Lung microvascular endothelial cell (primary cell): ENCODE results near the gene LRPAP1. TPM values are rescaled to one million over a fixed set of nuclear protein-coding genes. Genes with fewer than 3 reads are reported as not detected.
A peak's percentile ranks its signal among the peaks of the same experiment; 100 is the strongest.

ENCODE experiments used
- DNase-seq, 2 donors: peaks; one replicate each; pipeline versions ENCODE4 v3.0.0 to v3.0.0-alpha.2; 2010; ENCODE audit warnings: low read depth in 2 of 2
- total RNA-seq: library from RNA; depleted of rRNA; stranded (reverse); fragments of >200 nt; gene quantifications from 2 replicates; pipeline ENCODE4 v1.2.1, GENCODE V29; 2014

The LRPAP1 gene
- total RNA-seq, 1 donor from 2014 or later: 31.9 TPM

DNA sequence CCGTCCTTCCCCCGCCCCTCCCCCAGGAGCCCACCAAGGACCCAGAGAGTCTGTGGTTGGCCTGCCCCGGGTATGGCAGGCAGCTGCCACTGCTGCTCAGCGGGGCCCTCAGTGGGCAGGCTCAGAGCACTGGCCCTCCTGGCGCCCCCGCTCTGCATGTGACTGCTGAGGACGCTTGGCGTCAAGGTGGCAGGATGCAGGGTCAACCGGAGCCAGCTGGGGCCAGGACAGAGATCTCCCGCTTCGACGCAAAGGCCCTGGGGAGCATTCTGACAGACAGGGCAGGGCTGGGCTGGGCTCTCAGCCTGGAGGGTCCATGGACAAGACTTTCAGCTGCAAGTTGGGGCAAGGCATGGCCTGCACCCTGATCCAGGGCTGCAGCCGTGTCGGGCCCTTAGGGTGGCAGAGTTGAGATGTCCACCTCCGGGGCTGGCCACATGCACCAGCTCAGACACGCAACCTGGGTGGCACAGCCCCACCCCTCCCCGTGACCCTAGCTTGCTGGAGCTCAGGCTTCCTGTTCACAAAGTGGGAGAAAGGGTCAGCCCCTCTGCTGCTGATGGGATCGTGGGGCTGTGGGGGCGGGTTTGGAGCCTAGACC is 30.3 kb downstream of the LRPAP1 start:
- DNase-seq: no peak

DNA sequence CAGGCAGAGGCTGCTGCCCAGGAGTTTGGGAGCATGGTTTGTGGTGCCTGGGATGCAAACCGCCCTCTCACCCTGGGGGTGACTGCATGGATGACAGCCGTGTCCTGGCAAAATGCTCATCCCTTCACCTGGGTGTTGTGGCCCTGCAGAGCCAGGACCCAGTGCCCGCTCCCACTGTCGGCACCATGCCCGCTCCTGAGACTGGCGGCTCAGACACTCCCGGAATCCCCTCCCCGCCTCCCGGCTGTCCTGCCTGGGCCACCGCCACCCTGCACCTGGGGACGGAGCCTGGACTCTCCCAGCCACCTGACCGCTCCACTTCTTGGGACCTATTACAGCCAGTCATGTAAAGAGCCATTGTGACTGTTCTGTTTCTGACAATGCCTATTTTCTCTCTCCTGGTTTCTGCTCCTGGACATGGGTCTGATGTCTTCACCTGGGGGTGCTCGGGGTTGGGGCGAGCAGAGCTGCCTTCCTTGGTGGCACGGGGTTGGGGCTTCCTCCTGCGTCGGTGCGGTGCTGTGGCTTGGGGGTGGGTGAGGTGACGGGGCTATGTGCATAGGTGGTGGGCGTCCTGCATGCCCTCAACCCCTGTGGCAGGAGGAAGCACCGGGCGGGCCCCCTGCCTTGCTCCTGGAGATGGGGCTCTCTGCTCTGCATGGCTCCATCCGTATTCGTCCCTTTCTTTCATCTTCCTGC is 30.9 kb downstream of the LRPAP1 start:
- DNase-seq: no peak

DNA sequence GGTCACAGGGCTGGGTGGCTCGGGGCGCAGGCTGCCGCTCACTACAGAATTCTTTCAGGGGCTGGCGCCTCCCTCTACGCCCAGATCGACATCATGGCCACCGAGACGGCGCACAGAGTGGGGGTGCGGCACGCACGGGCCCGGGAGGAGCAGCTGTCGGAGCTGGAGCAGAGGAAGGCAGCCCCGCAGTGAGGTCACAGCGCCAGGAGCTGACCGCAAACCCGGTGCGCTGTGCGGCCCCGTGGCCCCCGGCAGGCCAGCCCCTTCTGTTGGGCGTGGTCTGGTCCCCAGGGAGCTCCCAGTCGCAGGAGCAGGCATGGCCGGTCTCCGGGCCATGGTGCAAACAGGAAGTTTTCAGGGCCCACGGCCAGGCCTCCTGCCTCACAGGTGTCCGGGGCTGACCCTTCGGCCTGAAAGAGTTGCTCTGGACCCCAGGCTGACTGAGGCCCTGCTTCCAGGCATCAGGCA is 31.6 kb downstream of the LRPAP1 start:
- DNase-seq: no peak

DNA sequence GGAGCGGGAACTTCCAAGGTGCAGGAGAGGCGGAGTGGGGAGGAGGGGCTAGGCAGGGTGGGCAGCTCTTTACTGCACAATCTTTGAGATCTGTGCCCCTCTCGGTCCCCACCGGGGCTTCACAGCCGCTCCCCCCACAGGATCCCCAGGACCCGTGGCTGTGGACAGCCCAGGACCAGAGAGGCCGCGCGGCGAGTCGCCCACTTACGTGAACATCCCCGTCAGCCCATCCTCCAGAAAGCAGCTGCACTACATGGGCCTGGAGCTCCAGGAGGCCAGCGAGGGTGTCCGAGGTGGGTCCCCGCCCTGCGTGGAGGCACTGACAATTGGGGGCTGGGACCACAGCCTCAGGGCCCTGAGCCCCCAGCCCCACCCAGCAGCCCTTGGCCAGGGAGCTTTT is 32.1 kb downstream of the LRPAP1 start:
- DNase-seq: no peak

DNA sequence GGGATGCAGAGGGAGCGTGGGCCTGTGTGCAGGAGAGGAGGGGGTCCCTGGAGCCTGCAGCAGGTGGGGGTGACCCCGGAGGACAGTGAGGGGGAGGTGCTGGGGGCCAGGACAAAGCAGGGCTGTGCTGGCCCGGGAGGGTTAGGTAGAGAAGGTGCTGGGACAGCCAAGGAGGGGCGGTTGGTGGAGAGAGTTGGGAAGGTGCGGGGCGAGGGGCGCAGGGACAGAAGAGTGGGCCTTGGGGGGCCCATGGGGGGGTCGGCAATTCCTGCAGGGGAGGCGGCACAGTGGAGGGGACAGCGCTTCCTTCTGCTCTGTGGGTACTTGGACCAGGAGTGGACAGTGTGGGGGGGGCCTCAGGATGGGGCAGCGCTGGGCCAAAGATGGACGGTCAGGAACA is 32.5 kb downstream of the LRPAP1 start:
- no peak for DNase-seq

DNA sequence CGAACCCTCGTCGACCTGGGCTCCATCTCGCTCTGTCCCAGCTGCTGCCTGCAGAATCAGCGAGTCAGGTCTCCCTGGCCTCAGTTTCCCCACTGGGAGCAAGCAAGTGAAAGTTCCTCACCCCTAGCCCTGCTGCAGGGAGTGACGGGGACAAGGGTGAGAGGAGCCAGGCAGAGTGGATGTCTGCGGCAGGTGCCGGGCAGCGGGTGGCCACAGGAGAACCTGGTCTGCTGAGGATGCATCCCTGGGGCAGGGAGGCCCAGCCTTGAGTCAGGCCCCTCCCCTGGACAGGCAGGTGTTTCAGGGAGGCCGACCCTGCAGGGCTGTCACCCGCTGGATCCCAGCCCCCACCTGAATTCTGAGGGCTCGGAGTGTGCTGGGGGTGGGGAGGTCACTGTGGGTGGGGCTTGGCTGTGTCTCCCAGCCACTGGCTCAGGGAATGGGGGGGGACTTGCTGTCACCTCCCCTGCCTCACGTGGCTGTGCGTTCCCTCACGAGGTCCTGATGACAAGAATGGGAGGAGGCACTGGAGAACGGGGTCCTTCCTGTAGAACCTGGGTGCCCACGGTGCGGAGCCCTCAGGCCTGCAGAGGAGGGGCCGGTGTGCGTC is 33.2 kb downstream of the LRPAP1 start:
- DNase-seq: no peak

DNA sequence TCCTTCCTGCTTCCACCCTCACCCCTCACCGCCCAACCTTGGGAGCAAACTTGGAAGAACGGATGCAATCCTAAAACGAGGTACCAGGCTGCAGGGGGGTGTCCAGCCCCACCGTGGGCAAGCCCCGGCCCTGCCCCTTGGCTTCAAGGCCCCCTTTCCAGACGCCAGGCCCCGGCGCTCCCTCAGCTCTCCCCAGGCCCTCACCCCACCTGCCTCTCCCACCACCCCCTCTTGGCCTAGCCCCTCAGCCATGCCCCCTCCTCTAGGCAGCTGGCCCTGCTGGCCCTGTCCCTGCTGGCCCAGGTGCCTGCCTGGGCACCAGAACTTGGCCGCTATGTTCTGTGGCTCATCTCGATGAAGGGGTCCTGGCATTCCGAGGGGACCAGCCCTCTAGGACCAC is 33.8 kb downstream of the LRPAP1 start:
- no peak for DNase-seq

DNA sequence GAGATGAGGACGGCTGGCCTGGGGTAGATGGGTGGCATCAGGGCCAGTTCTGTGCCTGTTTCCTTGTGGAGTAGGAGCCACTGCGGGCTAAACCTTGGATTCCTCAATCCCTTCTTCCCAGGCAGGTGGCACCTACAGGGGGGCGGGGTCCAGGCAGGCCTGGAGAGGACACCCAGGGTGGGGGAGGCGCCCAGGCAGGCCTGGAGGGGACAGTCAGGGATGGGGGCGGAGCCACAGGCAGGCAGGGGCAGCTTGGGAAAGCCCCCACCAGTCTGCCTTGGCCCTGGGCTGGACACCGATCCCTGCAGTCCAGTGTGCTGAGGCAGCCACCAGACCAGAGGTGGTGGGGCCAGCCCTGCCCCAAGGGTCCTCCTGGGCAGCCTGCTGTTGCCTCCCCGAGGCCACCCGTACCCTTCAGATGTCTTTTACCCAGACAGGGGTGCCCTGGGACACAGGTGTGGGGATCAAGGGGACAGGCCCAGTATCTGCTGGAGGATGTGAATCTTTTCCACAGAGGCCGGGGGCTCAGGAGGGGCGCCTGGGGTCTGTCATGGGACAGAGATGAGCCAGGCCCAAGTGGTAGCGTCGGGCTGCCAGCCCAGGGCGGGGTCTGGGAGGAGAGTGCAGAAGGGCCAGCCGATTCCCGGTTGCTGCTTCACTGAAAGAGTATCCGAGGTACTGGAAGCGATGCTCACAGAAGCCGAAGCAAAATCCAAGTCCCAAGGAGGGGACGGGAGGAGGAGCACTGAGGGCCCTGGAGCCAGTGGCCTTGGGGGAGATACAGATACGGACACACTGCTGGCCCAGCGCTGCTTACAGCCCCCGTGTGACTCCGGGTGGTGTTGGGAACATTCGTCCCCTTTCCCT is 34.5 kb downstream of the LRPAP1 start:
- no peak for DNase-seq

DNA sequence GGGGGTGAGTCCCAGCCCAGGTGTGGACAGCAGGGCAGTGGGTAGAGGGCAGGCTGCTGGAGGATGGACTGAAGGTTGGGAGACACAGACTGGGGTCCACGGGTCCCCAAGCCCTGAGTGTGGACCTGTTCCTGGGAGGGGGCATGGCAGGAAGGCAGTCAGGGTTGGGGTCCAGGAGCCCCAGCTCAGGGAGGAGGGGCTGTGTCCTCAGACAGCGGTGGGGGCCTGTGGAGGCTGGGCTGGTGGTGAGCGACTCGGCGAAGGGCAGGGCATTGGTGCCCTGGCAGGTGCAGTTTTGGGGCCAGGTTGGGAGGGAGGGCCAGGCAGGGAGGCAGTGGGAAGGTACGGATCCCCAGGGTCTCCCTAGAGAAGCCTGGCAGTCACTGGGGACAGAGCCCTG is 35.1 kb downstream of the LRPAP1 start:
- no peak for DNase-seq

DNA sequence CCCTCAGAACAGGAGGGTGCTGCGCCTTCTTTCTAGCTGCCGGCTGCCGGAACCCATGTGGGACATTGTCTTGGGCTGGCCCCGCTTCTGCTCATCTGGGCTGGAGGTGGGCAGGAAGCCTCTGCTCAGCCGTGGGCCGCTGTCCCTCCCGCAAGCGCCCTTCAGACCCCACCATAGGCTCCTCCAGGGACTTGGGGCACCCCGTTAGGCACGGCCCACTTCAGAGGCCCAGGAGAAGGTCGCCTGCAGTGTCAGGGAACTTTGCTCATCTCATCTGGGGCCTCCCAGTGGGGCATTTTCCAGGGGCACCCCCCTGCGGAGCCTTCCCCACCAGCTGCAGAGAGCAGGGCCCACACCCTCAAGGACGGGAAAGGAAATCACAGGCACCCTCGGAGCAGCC is 36.2 kb downstream of the LRPAP1 start:
- no peak for DNase-seq

DNA sequence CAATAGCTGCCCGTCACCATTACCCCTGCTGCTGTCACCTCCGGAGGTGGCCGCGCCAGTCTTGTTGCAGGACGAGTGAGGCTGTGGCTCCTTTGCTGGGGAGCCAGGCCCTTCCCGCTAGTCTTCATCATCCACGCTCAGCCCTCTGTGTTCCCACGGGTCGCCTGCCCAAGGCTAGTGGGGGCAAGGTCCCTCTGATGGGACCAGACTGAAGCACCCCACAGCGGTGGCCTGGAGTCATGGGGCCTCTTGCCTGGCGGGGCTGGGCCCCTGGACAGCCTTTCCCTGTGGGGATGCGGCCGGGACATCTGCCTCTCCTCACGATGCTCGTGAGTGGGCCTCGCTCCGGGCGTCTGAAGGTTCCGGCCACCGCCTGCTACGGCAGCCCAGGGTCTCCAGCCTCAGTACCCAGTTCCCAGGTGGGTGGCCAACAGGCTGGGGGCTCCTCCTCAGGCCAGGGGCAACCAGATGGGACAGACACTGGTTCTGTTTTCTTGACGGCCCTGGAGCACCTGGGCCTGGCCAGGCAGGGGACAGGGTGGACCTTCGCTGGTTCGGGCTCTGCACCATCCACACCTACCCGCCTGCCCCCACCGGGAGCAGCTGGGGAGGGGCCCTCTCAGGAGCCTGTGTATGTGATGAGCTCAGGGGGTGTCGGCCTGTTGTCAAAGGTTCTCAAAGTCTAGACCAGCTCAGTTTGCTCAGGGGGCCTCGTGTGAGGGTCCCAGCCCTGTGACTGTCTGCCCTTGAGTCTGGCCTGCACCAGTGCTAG is 36.8 kb downstream of the LRPAP1 start:
- no peak for DNase-seq

DNA sequence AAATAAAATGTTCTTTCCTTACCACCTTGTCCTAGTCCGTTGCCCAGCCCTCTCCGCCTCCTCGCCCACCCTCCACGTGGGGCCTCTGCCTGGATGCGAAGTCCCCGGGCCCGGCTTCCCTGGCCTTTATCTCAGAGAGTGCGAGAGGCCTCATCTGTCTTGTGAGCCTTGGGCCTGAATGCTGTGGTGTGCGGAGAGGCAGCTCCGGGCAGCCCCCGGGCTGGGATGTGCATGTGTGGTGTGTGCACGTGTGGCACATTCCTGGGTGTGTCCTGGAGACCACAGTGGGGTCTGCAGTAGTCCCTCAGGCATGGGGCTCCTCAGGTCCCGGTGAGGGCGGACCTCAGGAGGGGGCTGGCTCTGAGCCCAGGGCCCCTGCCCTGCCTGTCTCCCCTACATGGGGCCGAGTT is 37.8 kb downstream of the LRPAP1 start:
- no peak for DNase-seq

DNA sequence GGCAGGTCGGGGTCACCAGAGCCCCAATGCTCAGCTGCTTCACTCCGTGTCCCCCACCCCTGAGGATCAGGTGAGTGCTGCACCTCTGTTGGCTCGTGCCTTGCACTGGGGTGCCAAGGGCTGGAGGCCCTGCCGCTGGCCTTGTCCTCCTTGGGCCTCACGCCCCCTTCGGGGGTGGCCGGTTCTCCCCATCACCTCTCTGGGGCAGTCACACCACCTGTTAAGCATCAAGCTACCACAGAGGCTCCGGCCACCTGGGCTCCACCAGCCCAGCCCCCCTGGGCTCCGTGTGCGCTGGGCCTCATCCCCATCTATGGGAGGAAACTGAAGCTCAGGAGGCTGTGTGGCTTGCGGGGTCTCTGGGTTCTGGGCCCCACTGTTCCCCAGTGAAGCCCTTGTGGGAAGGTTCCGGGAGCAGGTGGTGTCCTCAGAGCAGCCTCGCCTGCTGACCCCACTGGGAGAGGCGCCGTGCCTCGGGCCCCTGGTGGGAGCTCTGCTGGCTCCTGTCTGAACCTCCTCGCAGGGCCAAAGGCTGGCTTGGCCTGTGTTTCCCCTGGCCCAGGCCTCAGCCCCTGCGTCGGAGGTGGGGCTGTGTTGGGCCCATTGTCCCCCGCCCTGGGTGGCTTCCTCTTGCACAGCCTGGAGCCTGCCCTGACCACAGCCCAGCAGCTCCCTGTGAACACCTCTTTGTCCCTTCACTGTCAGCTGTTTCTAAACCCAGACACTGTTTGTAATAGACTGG is 38.3 kb downstream of the LRPAP1 start:
- DNase-seq: peak in 1 of 2 donors; percentile 35

DNA sequence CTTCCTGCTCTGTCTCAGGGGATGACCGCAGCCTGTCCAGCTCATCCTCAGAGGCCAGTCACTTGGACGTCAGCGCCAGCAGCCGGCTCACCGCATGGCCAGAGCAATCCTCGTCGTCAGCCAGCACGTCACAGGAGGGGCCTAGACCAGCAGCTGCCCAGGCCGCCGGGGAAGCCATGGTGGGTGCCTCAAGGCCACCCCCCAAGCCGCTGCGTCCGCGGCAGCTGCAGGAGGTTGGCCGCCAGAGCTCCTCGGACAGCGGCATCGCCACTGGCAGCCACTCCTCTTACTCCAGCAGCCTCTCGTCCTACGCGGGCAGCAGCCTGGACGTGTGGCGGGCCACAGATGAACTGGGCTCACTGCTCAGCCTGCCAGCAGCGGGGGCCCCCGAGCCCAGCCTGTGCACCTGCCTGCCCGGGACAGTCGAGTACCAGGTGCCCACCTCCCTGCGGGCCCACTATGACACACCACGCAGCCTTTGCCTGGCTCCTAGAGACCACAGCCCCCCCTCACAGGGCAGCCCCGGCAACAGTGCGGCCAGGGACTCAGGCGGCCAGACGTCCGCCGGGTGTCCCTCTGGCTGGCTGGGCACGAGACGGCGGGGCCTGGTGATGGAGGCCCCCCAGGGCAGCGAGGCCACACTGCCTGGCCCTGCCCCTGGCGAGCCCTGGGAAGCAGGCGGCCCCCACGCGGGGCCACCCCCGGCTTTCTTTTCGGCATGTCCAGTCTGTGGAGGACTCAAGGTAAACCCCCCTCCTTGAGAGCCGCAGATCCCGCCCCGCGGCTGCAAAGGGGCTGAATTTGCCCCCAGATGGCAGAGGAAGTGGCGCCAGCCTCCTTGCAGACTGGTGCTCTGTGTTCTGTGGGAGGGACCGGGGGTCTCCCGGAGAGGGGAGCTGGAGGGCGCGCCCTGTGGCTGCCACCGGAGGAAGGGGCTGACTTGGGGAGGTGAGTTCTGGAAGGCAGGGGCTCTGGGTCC is 39.2 kb downstream of the LRPAP1 start:
- DNase-seq: no peak

DNA sequence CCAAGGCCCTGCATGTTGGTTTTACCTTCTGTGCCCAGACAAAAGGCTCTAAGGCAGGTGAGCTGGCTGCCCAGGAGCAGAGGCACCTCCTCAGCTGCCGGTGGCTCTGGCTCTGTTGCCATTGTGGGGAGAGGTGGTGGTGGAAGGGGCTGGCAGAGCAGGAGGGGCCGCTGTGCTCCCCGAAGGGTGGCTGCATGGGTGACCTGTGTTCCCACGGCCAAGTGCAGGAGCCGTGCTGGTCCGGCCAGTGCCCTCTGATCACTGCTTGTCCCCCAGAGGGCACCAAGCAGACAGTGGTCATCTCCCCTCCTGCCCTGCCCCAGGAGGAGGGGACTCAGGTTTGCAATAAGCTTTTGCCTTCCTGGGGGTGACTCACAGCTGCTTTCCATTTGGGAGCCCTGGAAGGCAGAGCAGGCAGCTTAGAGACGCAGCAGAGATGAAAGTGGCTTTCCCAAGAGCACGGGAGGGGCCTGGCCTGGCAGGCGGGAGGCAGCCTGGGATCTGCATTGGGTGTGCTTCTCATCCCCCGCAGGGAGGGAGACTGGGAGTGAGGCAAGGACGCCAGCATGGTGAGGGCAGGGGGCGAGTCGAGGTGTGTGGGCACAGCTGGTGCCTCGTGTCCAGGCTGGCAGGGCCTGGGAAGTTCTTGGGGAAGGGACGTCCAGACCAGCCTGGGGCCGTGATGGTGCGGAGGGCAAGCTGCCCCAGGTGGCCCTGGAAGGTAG is 40.4 kb downstream of the LRPAP1 start:
- DNase-seq: no peak

DNA sequence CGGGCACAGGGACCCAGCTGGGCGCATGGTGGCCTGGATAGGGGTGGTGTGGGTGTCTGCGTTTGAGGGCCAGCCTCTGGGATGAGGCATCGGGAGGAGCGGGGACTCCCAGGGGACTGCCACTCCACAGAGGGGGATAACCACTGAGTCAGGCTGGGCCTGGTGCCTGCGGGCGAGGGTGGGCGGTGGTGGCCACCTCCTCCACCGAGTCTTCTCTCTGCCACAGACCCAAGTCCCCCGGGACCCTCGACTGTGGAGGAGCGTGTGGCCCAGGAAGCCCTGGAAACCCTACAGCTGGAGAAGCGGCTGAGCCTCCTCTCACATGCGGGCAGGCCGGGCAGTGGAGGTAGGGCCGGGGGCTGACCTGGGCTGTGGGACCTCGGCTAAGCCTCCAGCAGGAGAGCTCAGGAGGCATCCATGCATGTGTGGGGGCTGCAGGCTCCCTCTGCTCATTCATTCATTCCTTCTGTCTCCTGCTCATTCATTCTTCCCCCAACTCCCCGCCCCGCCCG is 42.7 kb downstream of the LRPAP1 start:
- no peak for DNase-seq

DNA sequence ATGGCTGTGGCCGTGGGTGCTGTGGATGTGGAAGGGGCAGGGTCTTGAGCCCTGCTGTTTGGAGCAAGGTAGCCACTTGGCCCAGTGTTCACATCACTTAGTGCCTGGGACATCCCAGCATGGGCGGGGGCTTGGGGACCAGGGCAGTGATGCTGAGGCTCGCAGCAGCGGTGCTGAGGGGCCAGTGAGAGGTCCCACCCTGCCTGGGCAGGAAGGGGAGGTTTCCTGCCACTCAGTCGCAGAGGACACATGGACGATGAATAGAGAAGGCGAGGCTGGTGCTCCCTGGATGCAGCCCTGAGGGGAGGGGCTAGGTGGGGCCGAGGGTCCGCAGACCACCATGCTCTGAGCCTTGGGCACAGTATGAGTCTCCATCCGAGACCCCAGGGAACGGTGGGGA is 43.4 kb downstream of the LRPAP1 start:
- no peak for DNase-seq

DNA sequence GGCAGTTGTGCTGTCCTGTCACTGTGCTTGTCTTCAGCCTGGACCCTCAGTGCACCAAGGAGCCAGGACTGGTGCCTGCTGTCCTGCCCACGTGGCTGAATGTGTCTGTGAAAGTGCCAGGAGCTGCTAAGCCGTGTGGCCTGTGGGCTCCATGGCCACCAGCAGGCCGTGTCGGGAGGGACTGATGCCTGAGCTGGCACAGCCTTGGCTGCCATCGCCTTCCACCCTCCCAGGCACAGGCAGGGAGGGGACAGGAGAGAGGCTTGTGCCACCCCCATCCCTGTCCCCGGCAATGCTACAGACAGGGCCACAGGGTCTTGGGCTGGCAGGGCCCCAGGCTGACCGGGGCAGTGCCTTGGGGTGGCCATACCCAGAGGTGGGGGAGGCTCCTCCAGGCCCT is 44.4 kb downstream of the LRPAP1 start:
- DNase-seq: no peak
